ENCODE measurements around the gene MRPS6. TPM values are rescaled to one million over a fixed set of nuclear protein-coding genes. Genes with fewer than 3 reads are reported as not detected.

Gene MRPS6
- polyA plus RNA-seq (2012; ENCODE audit: insufficient read depth, insufficient read length): 81.5 TPM

- peak within 1 kb of the TSS; percentile 74 for H3K4me3 ChIP-seq (ENCODE audit: low read length)
- no peak for DNase-seq (ENCODE audit: low read depth, low spot score)
Measured at GRCh38 chr21:34073032-34073748, at the start of gene MRPS6, which contains the start of gene SLC5A3. MRPS6 (plus strand) TSS chr21:34073578; CDS start chr21:34073701, 123 bp downstream. SLC5A3 (plus strand) TSS chr21:34073578; CDS start chr21:34095199, 21,621 bp downstream.

DNA sequence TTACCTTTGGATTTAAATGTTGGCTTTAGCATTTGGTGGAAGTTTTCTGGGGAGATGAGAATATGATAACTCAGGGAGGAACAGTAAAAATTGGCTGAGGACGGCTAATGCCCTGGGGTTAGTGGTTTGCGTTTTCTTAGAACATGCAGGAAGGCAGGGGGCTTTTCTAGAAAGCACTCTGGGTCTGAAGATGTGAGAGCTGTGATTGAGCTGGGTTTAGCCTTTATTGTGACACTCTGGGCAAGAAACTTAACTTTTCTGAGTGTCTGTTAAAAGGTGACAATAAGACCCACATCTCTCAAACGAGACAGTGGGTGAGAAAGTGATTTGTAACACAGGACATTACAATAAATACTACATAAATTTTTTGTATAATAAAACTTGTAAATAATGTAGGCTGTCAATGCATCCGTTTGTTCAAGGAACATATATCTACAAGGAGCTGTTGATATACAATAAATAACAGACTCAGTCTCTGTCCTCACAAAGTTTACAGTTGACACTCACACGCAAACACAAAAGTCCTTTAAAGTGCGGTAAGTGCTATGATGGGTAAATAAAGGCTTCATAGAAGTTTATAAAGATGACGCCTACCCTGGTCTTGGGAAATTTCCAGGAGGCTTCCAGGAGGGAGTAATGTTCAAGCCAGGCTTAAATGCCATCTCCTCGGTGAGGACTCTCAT is 49.5 kb upstream of the MRPS6 start:
- no peak overlapping the region for H3K4me3 ChIP-seq (ENCODE audit: low read length)
- no peak for DNase-seq (ENCODE audit: low read depth, low spot score)

GRCh38 chr21:34024374-34024693 is 49.0 kb upstream of the MRPS6 start:
- no peak overlapping the region for H3K4me3 ChIP-seq (ENCODE audit: low read length)
- no peak for DNase-seq (ENCODE audit: low read depth, low spot score)

- H3K4me3 ChIP-seq (ENCODE audit: low read length): no peak overlapping the region
- no peak for DNase-seq (ENCODE audit: low read depth, low spot score)
Measured at GRCh38 chr21:34027721-34028461, 45.5 kb upstream of the MRPS6 start.

- peak overlapping the region; percentile 8; the same call in 1 of the 2 replicates for H3K4me3 ChIP-seq (ENCODE audit: low read length)
- peak; percentile 62 for DNase-seq (ENCODE audit: low read depth, low spot score)
Measured at GRCh38 chr21:34029743-34030528, 43.4 kb upstream of the MRPS6 start.

DNA sequence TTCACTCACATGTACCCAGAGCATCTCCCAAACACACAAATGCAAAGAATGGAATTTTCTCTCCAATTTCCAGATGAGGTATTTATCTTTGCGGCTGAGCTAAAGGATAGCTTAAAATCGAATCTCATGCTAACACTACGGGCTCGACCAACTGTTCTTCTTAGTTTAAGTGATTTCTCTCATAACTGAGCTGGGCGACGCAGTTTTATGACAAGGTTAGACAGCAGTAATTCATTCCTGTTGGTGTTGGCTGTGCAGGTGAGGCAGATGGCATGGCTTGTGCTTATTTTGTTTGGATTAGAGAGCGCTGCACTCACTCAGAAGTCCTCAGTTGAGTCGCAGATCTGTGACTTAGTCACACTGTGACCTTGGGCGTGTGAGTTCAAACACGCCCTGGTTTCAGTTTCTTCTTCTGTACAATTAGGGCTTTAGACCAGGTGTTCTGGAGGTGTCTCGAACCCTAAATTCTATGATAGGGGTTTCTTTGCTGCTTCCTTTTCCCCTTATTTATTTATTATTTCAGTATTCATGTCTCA is 41.5 kb upstream of the MRPS6 start:
- H3K4me3 ChIP-seq (ENCODE audit: low read length): no peak overlapping the region
- DNase-seq (ENCODE audit: low read depth, low spot score): no peak

GRCh38 chr21:34034369-34035014 is 38.9 kb upstream of the MRPS6 start:
- DNase-seq (ENCODE audit: low read depth, low spot score): no peak
- H3K4me3 ChIP-seq (ENCODE audit: low read length): no peak overlapping the region

- no peak overlapping the region for H3K4me3 ChIP-seq (ENCODE audit: low read length)
- DNase-seq (ENCODE audit: low read depth, low spot score): no peak
Measured at GRCh38 chr21:34035619-34036354, 37.6 kb upstream of the MRPS6 start.

- H3K4me3 ChIP-seq (ENCODE audit: low read length): no peak overlapping the region
- no peak for DNase-seq (ENCODE audit: low read depth, low spot score)
Measured at GRCh38 chr21:34037009-34037795, 36.2 kb upstream of the MRPS6 start.

- H3K4me3 ChIP-seq (ENCODE audit: low read length): no peak overlapping the region
- no peak for DNase-seq (ENCODE audit: low read depth, low spot score)
Measured at GRCh38 chr21:34039678-34040382, 33.5 kb upstream of the MRPS6 start.

DNA sequence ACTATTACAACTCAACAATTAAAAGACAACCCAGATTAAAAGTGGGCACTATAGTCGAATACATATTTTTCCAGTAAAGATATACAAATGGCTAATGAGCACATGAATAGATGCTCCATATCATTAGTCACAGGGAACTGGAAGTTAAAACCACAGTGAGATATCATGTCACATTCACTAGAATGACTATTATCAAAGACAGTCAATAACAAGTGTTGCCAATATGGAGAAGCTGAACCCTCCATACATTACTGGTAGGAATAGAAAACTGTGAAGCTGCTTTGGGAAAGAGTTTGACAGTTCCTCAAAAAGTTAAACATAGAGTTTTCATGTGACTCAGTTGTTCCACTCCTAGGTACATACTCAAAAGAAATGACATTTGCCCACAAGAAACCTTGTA is 30.6 kb upstream of the MRPS6 start:
- DNase-seq (ENCODE audit: low read depth, low spot score): no peak
- no peak overlapping the region for H3K4me3 ChIP-seq (ENCODE audit: low read length)

DNA sequence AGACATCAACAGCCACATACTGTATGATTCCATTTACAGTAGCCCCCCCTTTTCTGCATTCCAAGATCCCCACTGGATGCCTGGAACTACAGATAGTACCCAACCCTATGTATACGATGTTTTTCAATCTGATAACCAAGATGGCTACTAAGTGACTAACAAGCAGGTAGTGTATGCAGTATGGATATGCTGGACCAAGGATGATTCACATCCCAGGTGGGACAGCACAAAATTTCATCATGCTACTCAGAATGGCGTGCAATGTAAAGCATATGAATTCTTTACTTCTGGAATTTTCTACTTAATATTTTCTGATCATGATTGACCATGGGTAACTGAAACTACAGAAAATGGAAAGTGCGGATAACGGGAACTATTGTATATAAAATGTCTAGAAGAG is 30.0 kb upstream of the MRPS6 start:
- no peak overlapping the region for H3K4me3 ChIP-seq (ENCODE audit: low read length)
- no peak for DNase-seq (ENCODE audit: low read depth, low spot score)

GRCh38 chr21:34046917-34047316 is 26.5 kb upstream of the MRPS6 start:
- no peak for DNase-seq (ENCODE audit: low read depth, low spot score)
- no peak overlapping the region for H3K4me3 ChIP-seq (ENCODE audit: low read length)

DNA sequence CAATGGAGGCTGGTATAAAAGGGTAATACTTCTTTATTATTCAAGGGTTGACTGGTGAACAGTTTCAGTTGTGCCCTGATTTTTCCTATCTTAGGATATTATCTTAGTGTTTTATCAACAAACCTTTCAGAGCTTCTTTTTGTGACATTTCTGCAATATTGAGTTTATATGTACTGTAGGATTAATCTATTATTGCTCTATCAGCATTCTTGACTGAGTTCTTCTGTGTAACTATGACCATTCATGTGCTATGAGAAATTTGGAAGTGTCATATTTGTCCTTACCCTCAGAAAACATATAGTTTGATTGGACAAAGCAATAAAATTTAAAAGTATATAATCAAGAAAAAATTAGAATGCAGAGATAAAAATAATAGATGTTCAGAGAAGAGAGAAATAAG is 25.5 kb upstream of the MRPS6 start:
- H3K4me3 ChIP-seq (ENCODE audit: low read length): no peak overlapping the region
- no peak for DNase-seq (ENCODE audit: low read depth, low spot score)

DNA sequence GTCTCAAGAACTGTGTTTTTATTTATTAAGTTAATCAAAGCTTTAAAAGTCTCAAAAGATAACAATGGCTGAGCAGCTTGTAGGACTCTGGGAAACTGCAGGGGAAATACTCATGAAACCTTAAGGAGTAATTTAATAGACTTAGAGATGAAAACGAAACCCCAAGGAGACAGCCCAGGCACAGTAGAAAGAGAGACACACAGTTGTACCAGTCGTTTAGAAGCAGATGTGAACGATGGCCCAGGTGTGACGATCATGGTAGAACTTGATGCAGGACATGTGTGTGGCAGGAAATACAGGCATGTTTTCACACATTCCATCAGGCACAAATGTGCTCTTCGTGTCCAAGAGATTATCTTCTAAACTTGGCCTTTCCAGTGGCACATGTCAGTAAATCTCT is 21.2 kb upstream of the MRPS6 start:
- no peak overlapping the region for H3K4me3 ChIP-seq (ENCODE audit: low read length)
- no peak for DNase-seq (ENCODE audit: low read depth, low spot score)

DNA sequence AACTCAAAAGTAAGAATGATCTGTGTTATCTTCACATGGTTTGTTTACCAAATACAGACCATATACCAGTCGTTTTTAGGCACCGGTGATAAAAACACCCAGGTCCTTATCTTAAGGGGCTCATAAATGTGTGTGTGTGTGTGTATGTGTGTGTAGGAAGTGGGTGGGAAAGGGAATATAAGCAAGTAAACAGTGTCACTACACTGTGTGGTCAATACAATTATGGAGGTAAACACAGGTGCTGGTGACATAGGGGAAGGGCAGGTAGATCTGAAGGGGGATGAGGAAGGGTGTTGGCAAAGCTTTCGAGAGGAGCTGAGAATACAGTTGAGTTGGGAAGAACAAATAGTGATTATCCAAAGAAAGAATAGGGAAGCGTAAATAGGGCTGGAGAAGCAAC is 19.1 kb upstream of the MRPS6 start:
- no peak for DNase-seq (ENCODE audit: low read depth, low spot score)
- no peak overlapping the region for H3K4me3 ChIP-seq (ENCODE audit: low read length)

- H3K4me3 ChIP-seq (ENCODE audit: low read length): no peak overlapping the region
- DNase-seq (ENCODE audit: low read depth, low spot score): no peak
Measured at GRCh38 chr21:34055615-34056014, 17.8 kb upstream of the MRPS6 start.
